Pancreas (tissue), 10 donors: ENCODE measurements around the gene ADGRV1. TPM values are rescaled to one million over a fixed set of nuclear protein-coding genes. Genes with fewer than 3 reads are reported as not detected.

Experiments
- ATAC-seq, 4 donors: fragments of 200-7000 bp; cut with Tn5 transposase; one replicate each; pipeline versions ENCODE4 v1.8.0 to v1.9.1; 2020; ENCODE audit warnings: mild to moderate bottlenecking in 4 of 4, moderate library complexity in 4 of 4
- DNase-seq, 6 donors: peaks; one replicate each; pipeline ENCODE4 v3.0.0-alpha.2; 2020
- FAIRE-seq: peaks from 2 replicates; lab custom pipeline; 2012; peaks lifted over from hg19 to GRCh38; lab: Jason Lieb, UNC
- H3K27ac ChIP-seq, 4 donors: fragments of 200-600 bp; sonication (generic); 1 replicate in 3 of 4; 2 replicates in 1 of 4; pipeline versions ENCODE4 v1.5.0 to v1.8.0; 2020
- H3K27me3 ChIP-seq, 4 donors: fragments of 200-600 bp; one replicate each; pipeline ENCODE4 v1.8.0; 2021
- H3K36me3 ChIP-seq, 3 donors: fragments of 200-600 bp; sonication (generic) in 1 of 3; one replicate each; pipeline versions ENCODE4 v1.5.0 to v1.8.0; 2020 to 2021
- H3K4me1 ChIP-seq, 3 donors: fragments of 200-600 bp; one replicate each; pipeline ENCODE4 v1.8.0; 2021
- H3K4me3 ChIP-seq, 4 donors: fragments of 200-600 bp; sonication (generic) in 2 of 4; one replicate each; pipeline versions ENCODE4 v1.5.0 to v1.8.0; 2020 to 2021
- H3K9me3 ChIP-seq, 4 donors: fragments of 200-600 bp; one replicate each; pipeline ENCODE4 v1.8.0; 2021
- WGBS, 2 donors: extraction: QIAGEN DNeasy Blood & Tissue Kit; methylation state at CpG; one replicate each; pipeline ENCODE4 v1.1.7; 2013; 5-methylcytosine and 5-hydroxymethylcytosine counted together
- intact Hi-C, 3 donors: fragments of 100-400 bp; cut with DNase I; formaldehyde crosslinking; loops; one replicate each; pipeline versions ENCODE4 v1.11.1 to v1.14.2; 2022
- polyA plus RNA-seq, 2 donors: library from polyadenylated mRNA; stranded (reverse); fragments of 200-250 nt; gene quantifications; one replicate each; pipeline ENCODE4 v1.2.3, GENCODE V29; 2013
- total RNA-seq, 6 donors: library from RNA; stranded (reverse); fragmentation: NEBNext Ultra II Directional in 4 of 6; extraction: Animal tissue kit (Norgen Biotek cat#: 25700) in 4 of 6; gene quantifications; one replicate each; pipeline versions ENCODE4 v1.2.1 to v1.2.4, GENCODE V29; 2021 to 2023
- TF ChIP-seq, protein P1 (sequence below), 4 donors: fragments of 200-600 bp; sonication (generic) in 3 of 4; IDR thresholded peaks; one replicate each; pipeline versions ENCODE4 v1.5.0 to v1.8.0; 2021; ENCODE audit warnings: antibody characterized with exemption in 4 of 4
- donor health status: healthy with polysubstance abuse.
- donor health status: DM: no; HTN: no; CAD: no; lungs with moderate emphysema.
- donor health status: DM: no; HTN: no; CAD: no.
- donor health status: control.
- donor health status: control.
- donor health status: Bipolar disorder and iron deficiency.
- donor health status: DM: yes; HTN: yes; CAD: no.
- donor health status: DM: no; HTN: no; CAD: no.
- donor health status: DM: no; HTN: no; CAD: no.
- donor health status: DM: yes; HTN: yes; CAD: no.

Gene ADGRV1
- total and polyA plus RNA-seq, 8 donors, result 3.9 to 6.9 (median 5.4) TPM

DNA sequence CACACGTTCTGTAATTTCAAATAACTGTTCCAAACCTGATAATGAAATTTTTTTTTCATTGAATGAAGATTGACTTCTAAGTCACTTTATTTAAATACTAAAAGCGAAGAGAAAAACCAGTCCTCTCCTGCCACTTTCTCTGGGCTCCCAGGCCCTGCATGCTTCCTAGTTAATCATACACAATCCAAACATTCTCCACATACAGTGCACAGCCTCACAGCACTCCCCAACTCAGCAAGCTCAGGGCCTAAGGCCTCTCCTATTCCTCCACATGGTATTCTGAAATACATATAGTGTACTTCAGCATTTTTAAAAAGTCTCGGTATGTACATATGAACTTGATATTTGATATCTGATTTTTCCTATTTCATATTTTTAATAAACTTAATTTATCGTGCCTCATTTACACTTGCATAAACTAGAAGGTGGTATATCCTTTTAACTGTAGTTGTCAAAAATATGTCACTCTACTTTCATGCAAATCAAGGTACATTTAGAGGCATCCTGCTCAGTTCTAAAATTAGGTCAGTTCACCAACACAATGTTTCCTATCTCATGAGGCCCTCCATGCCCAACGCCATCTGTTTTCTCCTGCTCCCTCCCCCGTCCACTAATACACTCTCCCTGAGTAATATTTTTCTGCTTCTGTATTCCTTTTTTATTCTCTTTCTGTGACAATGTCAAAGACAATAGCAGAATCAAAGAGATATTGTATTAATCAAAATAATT lies 617.9 kb downstream of the ADGRV1 start:
- FAIRE-seq (no peak), ATAC-seq (peak in 2 of 4 donors; percentile 53 to 71), DNase-seq (no peak)
- intact Hi-C loops, result no loop called here
- Histone ChIP-seq H3K27ac (no peak overlapping the region), H3K4me1 (peaks cover 0 to 11% (median 3%) of the 10 kb centered on the region in 3 donors), H3K36me3 (no peaks in the 10 kb centered on the region), H3K9me3 (no peaks in the 10 kb centered on the region), H3K4me3 (no peak overlapping the region), H3K27me3 (no peaks in the 10 kb centered on the region)
- WGBS, 2 donors, result 48 to 54% methylated on average over 6 of the region's 6 CpGs
- TF ChIP-seq, protein P1, sequence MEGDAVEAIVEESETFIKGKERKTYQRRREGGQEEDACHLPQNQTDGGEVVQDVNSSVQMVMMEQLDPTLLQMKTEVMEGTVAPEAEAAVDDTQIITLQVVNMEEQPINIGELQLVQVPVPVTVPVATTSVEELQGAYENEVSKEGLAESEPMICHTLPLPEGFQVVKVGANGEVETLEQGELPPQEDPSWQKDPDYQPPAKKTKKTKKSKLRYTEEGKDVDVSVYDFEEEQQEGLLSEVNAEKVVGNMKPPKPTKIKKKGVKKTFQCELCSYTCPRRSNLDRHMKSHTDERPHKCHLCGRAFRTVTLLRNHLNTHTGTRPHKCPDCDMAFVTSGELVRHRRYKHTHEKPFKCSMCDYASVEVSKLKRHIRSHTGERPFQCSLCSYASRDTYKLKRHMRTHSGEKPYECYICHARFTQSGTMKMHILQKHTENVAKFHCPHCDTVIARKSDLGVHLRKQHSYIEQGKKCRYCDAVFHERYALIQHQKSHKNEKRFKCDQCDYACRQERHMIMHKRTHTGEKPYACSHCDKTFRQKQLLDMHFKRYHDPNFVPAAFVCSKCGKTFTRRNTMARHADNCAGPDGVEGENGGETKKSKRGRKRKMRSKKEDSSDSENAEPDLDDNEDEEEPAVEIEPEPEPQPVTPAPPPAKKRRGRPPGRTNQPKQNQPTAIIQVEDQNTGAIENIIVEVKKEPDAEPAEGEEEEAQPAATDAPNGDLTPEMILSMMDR (IDR thresholded peaks at IDR 0.05), result no peak

DNA sequence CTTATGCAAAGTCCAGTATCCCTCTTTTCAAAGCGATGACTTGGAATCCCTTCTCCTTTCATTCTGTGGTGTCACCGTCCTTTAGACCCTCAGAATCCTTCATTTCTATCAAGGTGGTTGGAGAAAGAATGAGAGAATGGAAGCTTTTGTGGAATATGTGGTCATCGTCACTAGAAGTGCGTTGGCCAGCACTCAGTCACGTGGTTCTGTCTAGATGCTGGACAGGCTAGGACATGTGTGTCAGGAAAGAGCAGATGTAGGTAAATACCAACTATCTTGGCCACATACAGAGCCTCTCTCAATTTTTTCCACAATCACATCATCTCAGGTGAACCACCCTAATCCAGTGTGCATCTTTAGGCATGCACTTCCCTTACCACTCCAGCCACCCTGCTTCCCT lies 618.5 kb downstream of the ADGRV1 start:
- FAIRE-seq (no peak), DNase-seq (no peak), ATAC-seq (no peak)
- no peaks in the 10 kb centered on the region for H3K9me3 ChIP-seq
- WGBS, 2 donors, result 91 to 96% methylated on average over 5 of the region's 5 CpGs
- no peak overlapping the region for H3K27ac ChIP-seq
- no peaks in the 10 kb centered on the region for H3K27me3 ChIP-seq
- TF ChIP-seq, protein P1 (IDR thresholded peaks at IDR 0.05), result no peak
- no peaks in the 10 kb centered on the region for H3K36me3 ChIP-seq
- peaks cover 0 to 11% (median 3%) of the 10 kb centered on the region in 3 donors for H3K4me1 ChIP-seq
- H3K4me3 ChIP-seq, result no peak overlapping the region
- intact Hi-C loops, result no loop called here

DNA sequence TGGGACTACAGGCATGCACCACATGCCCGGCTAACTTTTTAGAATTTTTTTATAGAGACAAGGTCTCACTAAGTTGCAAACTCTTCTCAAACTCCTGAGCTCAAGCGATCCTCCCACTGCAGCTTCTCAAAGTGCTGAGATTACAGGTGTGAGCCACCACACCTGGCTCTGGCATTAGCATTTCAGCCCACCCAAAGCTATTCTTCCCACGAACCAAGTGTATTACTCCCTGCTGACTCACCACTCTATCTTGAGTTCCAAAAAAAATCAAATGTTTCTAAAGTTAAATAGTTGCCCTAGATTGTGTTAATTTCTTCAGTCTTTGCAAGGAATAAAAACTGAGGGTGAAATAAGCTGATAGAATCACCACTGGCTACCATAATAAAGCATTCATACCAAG lies 619.0 kb downstream of the ADGRV1 start:
- no peak for DNase-seq
- Histone ChIP-seq H3K27me3 (no peaks in the 10 kb centered on the region), H3K4me3 (no peak overlapping the region), H3K9me3 (no peaks in the 10 kb centered on the region), H3K27ac (no peak overlapping the region), H3K4me1 (peaks cover 0 to 11% (median 3%) of the 10 kb centered on the region in 3 donors), H3K36me3 (no peaks in the 10 kb centered on the region)
- no peak for FAIRE-seq
- intact Hi-C loops, result no loop called here
- TF ChIP-seq, protein P1 (IDR thresholded peaks at IDR 0.05), result no peak
- ATAC-seq, result no peak
- 80 to 89% methylated on average over 3 of the region's 3 CpGs for WGBS, 2 donors

DNA sequence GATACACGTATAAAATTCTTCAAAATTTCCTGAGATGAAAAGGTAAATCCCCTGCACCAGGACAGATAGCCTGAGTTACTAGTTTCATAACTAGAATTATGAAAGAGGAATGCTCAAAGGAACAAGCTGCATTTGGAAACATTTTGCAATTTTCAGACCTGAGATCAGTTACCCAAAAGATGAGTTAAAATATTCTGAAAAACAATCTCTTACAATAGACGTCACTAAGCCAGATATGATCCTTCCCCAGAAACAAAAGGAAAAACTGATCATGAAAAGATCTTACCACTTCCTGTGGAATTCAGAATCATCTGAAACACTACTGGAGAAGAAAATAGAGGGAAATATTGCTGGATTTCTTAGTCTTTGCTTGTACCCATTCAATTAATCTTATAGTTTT lies 619.9 kb downstream of the ADGRV1 start:
- H3K27ac ChIP-seq, result no peak overlapping the region
- H3K4me1 ChIP-seq, result peaks cover 0 to 12% (median 3%) of the 10 kb centered on the region in 3 donors
- no peak for DNase-seq
- intact Hi-C loops, result no loop called here
- peak; percentile 20 for FAIRE-seq
- WGBS, 2 donors, result 74 to 78% methylated on average over 2 of the region's 2 CpGs
- no peaks in the 10 kb centered on the region for H3K27me3 ChIP-seq
- H3K36me3 ChIP-seq, result no peaks in the 10 kb centered on the region
- no peak overlapping the region for H3K4me3 ChIP-seq
- peak in 1 of 4 donors; percentile 24 for ATAC-seq
- H3K9me3 ChIP-seq, result no peaks in the 10 kb centered on the region
- TF ChIP-seq, protein P1 (IDR thresholded peaks at IDR 0.05), result no peak

DNA sequence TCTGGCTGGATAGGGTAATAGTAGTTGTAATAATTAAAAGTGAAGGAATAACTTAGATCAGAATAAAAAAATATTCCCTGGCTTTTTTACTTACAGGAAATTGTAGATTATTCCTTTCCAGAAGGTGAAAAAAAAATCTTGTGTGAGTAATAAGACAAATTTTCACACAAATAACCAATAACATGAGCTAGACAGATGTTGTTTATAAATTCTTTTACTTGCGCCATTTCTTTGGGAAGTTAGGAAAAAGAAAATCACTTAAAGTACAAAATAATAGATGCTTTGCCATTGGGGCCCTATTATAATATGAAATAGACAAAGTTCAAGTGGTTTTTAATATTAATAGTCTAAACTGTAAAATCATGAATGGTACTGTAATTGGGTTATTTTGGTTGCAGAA lies 620.4 kb downstream of the ADGRV1 start:
- Histone ChIP-seq H3K27me3 (no peaks in the 10 kb centered on the region), H3K9me3 (no peaks in the 10 kb centered on the region), H3K4me3 (no peak overlapping the region), H3K4me1 (peaks cover 0 to 14% (median 3%) of the 10 kb centered on the region in 3 donors), H3K36me3 (no peaks in the 10 kb centered on the region), H3K27ac (no peak overlapping the region)
- WGBS, 2 donors, result 93 to 100% methylated on average over 1 of the region's 1 CpG
- TF ChIP-seq, protein P1 (IDR thresholded peaks at IDR 0.05), result no peak
- no peak for DNase-seq
- FAIRE-seq, result no peak
- intact Hi-C loops, result no loop called here
- no peak for ATAC-seq
